Left ventricle myocardium superior (tissue), 1 donor: ENCODE data around the gene SHC1. TPM values are rescaled to one million over a fixed set of nuclear protein-coding genes. Genes with fewer than 3 reads are reported as not detected.

ENCODE experiments used
- ATAC-seq: fragments of 200-7000 bp; cut with Tn5 transposase; one replicate; pipeline ENCODE4 v1.9.1; 2020; ENCODE audit warnings: mild to moderate bottlenecking, moderate library complexity
- DNase-seq: peaks from one replicate; pipeline ENCODE4 v3.0.0-alpha.2; 2020
- intact Hi-C: fragments of 100-400 bp; cut with micrococcal nuclease; formaldehyde crosslinking; loops from one replicate; pipeline ENCODE4 v1.11.0; 2022
- total RNA-seq: library from RNA; stranded (reverse); fragmentation: NEBNext Ultra II Directional; extraction: Animal tissue kit (Norgen Biotek cat#: 25700); gene quantifications from one replicate; pipeline ENCODE4 v1.2.1, GENCODE V29; 2021
- donor health status: DM: no; HTN: yes; CAD: no; lungs with severe emphysema.

SHC1 gene
- total RNA-seq, 1 donor from 2014 or later, result 62.1 TPM

DNA sequence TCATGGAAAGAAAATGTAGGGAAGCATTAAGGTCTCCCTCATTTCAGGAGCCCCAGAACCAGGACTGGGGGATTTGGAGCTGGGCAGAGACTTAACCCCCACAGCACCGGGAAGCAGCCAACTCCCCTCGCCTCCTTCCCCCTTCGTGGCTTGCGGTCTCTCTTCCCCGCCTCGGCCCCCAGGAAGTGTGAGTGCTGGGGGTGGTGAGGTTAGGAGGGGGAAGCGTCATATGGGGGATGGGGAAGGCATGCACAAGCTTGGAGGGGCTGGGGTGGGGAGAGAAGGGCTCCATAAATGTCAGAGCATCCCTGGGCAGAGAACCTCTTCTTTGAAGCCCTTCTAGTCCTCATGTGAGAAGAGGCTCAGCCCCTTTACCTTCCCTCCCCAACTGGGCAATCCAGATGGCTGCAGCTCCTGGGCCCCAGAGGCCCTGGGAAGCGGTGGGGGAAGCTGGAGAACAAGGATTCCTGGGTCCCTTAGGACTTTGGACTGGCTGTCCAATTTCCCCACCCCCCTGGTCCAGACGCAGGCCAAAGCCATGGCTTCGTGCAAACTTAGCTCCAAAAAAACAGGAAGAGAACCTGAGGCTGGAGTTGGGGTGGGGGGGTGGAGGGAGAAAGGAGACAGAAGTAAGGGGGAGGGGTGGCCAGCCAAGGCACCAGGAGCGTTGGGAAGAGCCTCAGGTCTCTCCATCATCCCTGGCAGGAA lies 39.8 kb upstream of the SHC1 start:
- ATAC-seq (no peak), DNase-seq (peak; percentile 27)
- intact Hi-C loops, result no loop called here

DNA sequence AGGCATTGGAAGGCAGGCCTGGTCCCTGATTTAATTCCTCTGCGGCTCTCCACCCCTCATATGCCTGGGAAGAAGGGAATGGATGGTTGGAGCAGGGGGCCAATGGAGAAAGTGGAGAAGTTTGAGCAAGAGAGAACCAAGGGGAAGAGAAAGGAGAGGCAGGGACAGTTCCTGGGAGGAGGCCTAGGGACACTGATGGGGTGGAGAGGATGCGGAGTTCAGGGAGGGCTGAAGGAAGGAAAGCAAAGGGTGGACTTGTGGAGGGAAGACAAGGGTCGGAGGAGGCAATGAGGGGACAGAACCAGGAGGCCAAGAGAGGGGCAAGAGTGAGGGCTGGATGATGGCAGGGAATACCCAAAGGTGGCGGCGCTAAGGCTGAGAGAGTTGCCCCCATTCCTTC lies 39.2 kb upstream of the SHC1 start:
- DNase-seq, result peak; percentile 25
- ATAC-seq, result no peak
- intact Hi-C loops, result no loop called here

GRCh38 chr1:155009221-155009711 lies 38.7 kb upstream of the SHC1 start:
- peak; percentile 22 for DNase-seq
- no peak for ATAC-seq

DNA sequence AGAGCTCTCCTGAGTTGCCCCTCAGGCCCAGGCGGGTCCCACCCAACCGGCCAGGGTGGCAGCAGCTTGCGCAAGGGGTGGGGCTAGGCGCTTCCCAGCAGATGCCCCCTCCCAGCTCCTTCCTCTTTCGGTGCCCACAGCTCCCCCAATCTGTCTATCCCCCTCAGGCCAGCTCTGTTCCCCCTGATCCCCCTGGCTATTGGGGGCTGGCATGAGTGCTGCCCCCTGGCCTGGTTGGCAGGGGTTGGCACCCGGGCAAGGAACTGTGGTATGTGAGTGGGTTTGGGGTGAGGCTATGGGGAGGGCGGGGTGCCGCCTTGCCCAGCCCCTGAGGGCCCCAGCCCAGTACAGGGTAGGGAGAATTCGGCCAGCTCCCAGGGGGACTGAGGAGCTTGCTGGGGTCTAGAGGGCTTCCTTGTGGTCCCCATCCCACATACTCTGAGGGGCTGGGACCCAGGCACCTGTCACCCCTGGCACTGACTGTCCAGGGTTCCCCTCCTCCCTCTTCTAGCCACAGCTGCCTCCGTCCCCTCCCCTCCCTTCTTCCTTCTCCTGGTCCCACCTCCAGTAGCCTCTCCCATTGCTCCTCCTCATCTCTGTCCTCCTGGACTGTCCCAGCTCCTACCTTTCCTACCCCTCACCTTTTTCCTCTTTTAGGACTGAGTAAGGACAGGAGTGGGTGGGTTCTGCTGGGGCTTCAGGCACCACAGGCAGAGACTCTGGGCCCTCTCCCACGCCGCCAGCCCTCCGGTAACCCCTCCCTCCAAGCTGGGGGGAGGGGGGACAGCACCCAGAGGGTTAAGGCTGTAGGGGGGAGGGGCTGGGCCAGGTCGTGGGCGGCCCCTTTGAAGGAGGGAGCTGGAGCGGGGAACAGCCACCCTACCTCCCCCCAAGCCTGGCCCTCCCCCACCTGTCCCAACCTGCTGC lies 37.7 kb upstream of the SHC1 start:
- ATAC-seq, result no peak
- DNase-seq, result peak; percentile 67
- intact Hi-C loops, result no loop called here

More at GRCh38 chr1:155009221-155009711, 38.7 kb upstream of the SHC1 start:
- intact Hi-C loops, result no loop called here

DNA sequence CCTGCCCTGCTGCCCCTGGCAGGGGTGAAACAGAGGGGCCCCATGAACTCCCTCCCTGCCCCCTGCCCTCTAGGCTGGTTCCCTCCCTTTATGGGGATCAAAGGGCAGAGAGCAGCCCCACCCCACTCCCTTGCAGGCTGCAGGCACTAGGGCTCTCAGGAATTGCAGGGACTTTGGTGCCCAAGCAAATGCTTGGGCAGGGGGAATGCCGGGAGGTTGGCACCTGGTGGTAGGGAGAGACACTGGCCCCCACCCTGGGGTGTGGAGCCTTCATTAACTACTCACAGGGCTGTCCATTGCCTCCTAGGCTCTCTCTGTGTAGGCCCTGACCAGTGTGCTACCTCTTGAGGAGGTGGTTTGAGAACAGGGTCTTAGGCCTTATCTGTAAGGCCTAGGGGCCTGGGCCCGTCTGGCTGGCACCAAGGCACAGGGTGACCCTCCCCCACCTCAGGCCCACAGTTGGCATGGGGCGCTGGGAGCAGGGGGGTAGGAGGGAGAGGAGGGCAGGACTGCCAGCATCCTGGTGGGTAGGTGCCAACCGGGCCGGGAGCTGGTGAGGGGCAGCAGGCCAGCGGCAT lies 36.8 kb upstream of the SHC1 start:
- ATAC-seq, result peak; percentile 37
- intact Hi-C loops, result no loop called here
- DNase-seq, result peak; percentile 86

DNA sequence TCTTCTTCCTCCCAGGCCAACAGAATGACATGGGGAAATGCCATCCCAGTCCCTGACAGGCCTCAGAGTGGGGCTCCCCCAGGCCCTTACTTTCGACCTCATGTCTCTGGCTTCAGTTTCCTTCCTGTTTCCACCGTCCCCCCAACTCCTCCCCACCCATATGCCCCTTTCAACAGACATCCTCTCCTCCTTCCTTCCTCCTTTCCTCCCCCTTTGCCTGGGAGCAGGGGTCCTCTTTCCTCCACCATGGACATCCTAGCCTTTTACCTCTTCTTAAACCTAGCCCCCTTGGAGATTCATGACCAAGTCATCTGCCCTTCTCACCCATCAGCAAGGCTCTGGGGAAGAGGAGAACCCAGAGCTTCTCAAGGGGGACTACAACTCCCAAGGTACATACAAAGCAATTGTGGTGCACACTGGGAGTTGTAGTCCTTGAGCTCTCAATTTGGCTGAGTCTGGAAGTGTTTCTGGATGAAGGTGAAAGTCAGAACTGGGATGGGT lies 36.1 kb upstream of the SHC1 start:
- intact Hi-C loops, result no loop called here
- DNase-seq (peak; percentile 31), ATAC-seq (no peak)

DNA sequence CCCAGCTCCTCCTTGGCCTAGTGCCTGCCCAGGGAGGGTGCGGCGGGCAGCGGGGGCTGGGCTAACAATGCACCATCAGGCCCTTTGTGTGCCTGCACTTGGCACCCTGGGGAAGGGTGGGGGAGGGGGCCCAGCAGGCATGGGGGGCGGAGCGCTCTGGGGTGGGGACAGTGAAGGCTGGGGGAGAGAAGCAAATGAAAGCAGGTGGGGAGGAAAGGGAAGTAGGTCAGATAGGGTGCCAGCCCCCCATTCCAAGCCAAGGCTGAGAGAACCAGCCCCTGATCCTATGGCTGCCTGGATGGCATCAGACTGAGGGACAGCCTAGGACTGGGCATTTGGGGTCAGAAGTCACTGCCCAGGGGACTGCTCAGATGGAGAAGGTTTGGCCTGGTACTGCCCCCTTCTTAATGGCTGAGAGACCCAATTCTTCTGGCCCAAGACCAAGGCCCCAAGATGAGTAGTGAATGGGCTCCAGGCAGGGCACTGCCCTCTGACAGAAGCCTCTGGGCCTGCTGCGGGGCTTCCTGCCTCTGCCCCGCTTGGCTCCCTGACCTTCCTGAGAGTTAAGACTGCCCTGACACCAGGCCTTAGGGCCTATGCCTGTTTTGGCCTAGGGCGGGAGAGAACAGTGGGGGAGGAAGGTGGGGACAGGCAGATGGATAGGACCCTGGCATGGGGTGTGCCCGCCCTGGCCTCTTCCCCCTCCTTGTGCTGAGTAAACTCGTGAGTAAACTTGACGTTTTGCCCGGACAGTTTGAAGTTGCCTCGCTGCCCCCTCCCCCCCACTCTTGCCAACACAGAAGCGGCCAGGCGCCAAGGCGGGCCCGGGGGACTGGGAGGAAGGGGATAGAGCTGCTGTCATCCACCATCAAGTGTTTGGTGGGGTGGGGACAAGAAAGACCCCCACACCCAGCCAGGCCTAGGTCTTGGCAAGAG lies 34.8 kb upstream of the SHC1 start:
- DNase-seq, result peak; percentile 85
- peak; percentile 41 for ATAC-seq
- intact Hi-C loops, result no loop called here

- no peak for ATAC-seq
- peak; percentile 28 for DNase-seq
- intact Hi-C loops, result no loop called here
These were observed 34.0 kb upstream of the SHC1 start for GRCh38 chr1:155004352-155005075.

DNA sequence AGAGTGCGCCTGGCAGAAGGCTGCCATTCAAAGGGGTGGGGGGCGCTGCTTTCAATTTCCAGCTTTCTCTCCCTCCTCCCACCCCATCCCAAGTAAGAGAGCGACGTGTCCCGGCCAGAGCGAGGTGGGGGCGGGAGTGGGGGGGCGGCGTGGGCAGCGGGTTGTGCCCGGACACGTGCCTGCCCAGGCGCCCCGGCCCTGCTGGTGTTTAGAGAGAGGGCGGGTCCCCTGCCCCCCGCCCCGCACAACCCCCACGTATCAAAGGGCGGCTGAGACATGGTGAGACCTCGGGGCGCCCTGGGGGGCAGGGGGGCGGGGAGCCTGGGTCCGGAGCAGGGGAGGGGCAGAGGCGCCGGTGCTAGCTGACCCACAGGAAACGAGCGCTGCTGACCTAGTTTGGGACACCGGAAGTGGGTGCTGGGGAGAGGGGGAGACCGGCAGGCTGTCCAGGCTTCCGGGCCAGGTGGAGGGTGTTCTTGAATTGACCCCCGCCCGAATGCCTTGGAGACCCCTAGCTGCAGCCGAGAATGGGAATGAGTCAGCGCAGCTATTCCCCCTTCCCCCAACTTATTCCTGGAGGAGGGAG lies 33.3 kb upstream of the SHC1 start:
- ATAC-seq, result peak; percentile 10
- intact Hi-C loops, result no loop called here
- DNase-seq, result peak; percentile 83

GRCh38 chr1:155003227-155003765 lies 32.7 kb upstream of the SHC1 start:
- ATAC-seq (no peak), DNase-seq (peak; percentile 62)
- intact Hi-C loops, result no loop called here

GRCh38 chr1:155002464-155003226 lies 32.1 kb upstream of the SHC1 start, which contains the start of gene ZBTB7B:
ZBTB7B (plus strand) TSS chr1:155002802; CDS start chr1:155014661, 11,859 bp downstream.
- DNase-seq, result peak; percentile 68
- intact Hi-C loops, result no loop called here
- ATAC-seq, result peak; percentile 1

DNA sequence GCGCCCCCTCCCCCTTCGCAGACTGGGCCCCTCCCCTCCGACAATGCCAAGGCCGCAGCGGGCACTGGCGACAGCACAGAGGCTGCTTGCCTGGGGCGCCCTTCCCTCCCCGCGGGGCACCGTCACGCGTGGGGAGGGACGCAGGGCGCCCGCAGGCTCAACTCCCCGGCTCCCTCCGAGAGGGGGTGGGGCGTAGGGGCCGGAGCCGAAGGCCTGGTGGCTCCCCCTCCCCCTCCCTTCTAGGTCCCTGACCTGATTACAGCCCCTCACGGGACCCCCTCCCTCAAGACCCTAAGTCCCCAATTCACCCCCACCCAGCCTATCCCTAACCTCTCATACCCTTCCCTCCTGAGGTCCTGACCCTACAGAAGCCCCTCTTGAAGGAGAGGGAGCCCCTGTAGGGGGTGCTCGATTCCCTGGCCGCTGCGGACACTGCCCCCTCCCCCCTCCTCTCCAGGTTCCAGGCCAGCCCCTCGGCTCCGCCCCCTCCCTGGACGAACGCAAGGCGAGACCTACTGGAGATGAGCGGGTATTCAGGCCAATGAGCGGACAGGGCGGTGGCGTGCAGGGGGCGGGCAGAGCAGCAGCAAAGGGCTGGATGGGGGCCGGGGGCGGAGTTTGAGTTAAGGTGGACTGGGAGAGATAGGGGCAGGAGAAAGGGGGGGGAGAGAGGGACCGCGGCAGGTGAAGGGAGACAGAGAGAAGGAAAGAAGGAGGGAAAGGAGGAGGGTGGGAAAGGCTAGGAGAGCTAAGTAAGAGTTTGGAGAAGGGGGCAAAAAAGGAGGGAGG lies 31.3 kb upstream of the SHC1 start:
- peak; percentile 79 for ATAC-seq
- peak; percentile 100 for DNase-seq
- intact Hi-C loops, result no loop called here

DNA sequence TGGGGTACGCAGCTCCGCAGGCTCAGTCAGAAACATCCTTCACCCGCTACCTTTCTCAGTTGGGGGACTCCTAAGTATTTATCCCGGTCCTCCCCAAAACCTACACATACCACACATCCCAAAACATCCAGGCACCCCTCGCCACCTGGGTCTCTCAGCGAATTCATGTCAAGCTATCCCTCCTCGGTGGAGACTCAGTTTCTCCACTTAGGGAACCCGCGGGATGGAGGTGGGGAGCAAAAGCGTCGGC lies 30.8 kb upstream of the SHC1 start:
- no peak for DNase-seq
- intact Hi-C loops, result no loop called here
- ATAC-seq, result no peak

GRCh38 chr1:155000726-155001424 lies 30.3 kb upstream of the SHC1 start:
- DNase-seq, result peak; percentile 92
- intact Hi-C loops, result no loop called here
- peak; percentile 63 for ATAC-seq

GRCh38 chr1:155000411-155000725 lies 29.8 kb upstream of the SHC1 start:
- DNase-seq (no peak), ATAC-seq (no peak)
- intact Hi-C loops, result no loop called here
